ENCODE data around the gene NAA15.
"Not testable (repeated sequence)": the region's sequence is repeated elsewhere in the genome, so short reads cannot be mapped to it uniquely, and the experiment has no call there.

The NAA15 gene

DNA sequence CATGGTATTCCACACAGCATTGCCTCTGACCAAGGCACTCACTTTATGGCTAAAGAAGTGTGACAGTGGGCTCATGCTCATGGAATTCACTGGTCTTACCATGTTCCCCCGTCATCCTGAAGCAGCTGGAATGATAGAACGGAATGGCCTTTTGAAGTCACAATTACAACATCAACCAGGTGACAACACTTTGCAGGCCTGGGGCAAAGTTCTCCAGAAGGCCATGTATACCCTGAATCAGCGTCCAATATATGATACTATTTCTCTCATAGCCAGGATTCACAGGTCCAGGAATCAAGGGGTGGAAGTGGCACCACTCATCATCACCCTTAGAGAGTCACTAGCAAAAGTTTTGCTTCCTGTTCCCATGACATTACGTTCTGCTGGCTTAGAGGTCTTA, 145.8 kb downstream of the NAA15 start:
- not testable (repeated sequence) for DNase-seq (ENCODE audit: low read depth in 2 of 3, low spot score in 1 of 3)

- DNase-seq (ENCODE audit: low read depth in 2 of 3, low spot score in 1 of 3): no peak
These were observed 149.3 kb downstream of the NAA15 start for GRCh38 chr4:139450586-139450985.

- DNase-seq (ENCODE audit: low read depth in 2 of 3, low spot score in 1 of 3): no peak
These were observed 150.7 kb downstream of the NAA15 start for GRCh38 chr4:139451997-139452396.

- peak in 1 of 3 donors; percentile 65 for DNase-seq (ENCODE audit: low read depth in 2 of 3, low spot score in 1 of 3)
These were observed 151.7 kb downstream of the NAA15 start for GRCh38 chr4:139453041-139453370.

- peak; percentile 93 to 95 (median 95) for DNase-seq (ENCODE audit: low read depth in 2 of 3, low spot score in 1 of 3)
These were observed 152.2 kb downstream of the NAA15 start for GRCh38 chr4:139453371-139454110.

GRCh38 chr4:139454111-139455045, 153.1 kb downstream of the NAA15 start, which contains the start of gene RAB33B:
Gene RAB33B, plus strand, starts transcription at chr4:139454121. Its CDS starts 75 bp downstream, at chr4:139454196.
- DNase-seq (ENCODE audit: low read depth in 2 of 3, low spot score in 1 of 3): no peak

GRCh38 chr4:139455126-139455538, 153.8 kb downstream of the NAA15 start:
- DNase-seq (ENCODE audit: low read depth in 2 of 3, low spot score in 1 of 3): no peak

GRCh38 chr4:139457318-139457717, 156.0 kb downstream of the NAA15 start:
- DNase-seq (ENCODE audit: low read depth in 2 of 3, low spot score in 1 of 3): no peak

- DNase-seq (ENCODE audit: low read depth in 2 of 3, low spot score in 1 of 3): no peak
These were observed 157.2 kb downstream of the NAA15 start for GRCh38 chr4:139458543-139458942.

- no peak for DNase-seq (ENCODE audit: low read depth in 2 of 3, low spot score in 1 of 3)
These were observed 157.7 kb downstream of the NAA15 start for GRCh38 chr4:139458999-139459398.

- no peak for DNase-seq (ENCODE audit: low read depth in 2 of 3, low spot score in 1 of 3)
These were observed 159.3 kb downstream of the NAA15 start for GRCh38 chr4:139460565-139460964.

GRCh38 chr4:139461022-139461628, 159.8 kb downstream of the NAA15 start:
- DNase-seq (ENCODE audit: low read depth in 2 of 3, low spot score in 1 of 3): no peak

DNA sequence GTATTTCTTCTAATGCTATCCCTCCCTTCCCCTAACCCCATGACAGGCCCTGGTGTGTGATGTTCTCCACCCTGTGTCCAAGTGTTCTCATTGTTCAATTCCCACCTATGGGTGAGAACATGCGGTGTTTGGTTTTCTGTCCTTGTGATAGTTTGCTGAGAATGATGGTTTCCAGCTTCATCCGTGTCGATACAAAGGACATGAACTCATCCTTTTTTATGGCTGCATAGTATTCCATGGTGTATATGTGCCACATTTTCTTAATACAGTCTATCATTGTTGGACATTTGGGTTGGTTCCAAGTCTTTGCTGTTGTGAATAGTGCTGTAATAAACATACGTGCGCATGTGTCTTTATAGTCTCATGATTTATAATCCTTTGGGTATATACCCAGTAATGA, 163.2 kb downstream of the NAA15 start:
- not testable (repeated sequence) for DNase-seq (ENCODE audit: low read depth in 2 of 3, low spot score in 1 of 3)

DNA sequence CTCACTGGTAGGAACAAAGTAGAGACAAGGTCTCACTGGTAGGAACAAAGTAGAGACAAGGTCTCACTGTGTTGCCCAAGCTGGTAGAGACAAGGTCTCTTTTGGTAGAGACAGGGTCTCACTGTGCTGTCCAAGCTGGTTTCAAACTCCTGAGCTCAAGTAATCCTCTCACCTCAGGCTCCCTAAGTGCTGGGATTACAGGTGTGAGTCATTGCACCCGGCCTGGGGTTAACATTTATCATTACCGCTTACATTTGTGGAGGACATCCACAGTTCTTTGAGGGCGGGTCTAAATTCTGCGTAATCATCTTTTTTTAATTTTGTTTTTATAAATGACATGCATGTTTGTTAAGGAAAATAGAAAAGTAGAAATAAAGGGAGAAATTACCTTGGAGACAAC, 164.6 kb downstream of the NAA15 start:
- no peak for DNase-seq (ENCODE audit: low read depth in 2 of 3, low spot score in 1 of 3)

GRCh38 chr4:139468756-139469155, 167.5 kb downstream of the NAA15 start:
- not testable (repeated sequence) for DNase-seq (ENCODE audit: low read depth in 2 of 3, low spot score in 1 of 3)

- DNase-seq (ENCODE audit: low read depth in 2 of 3, low spot score in 1 of 3): no peak
These were observed 167.9 kb downstream of the NAA15 start for GRCh38 chr4:139469216-139469615.
